Testis (tissue), 2 donors: ENCODE measurements around the gene OTUB1.

ENCODE experiments used
- CTCF ChIP-seq, 3 experiments: fragments of 450-650 bp in 2 of 3; fragments of 200-600 bp in 1 of 3; sonication (generic) in 1 of 3; IDR thresholded peaks; one replicate each; pipeline ENCODE4 v1.5.1; 2016 to 2019; ENCODE audit warnings: antibody characterized with exemption in 3 of 3, mild to moderate bottlenecking in 2 of 3, moderate library complexity in 1 of 3
- POLR2A ChIP-seq: fragments of 450-650 bp; IDR thresholded peaks from one replicate; pipeline ENCODE4 v1.6.1; 2017; ENCODE audit warnings: antibody characterized with exemption, mild to moderate bottlenecking, moderate library complexity

- TF ChIP-seq CTCF (IDR thresholded peaks at IDR 0.05) (no peak), POLR2A (no peak)
These were observed 40.5 kb downstream of the OTUB1 start for GRCh38 chr11:64026575-64027205.
